Stimulated activated naive CD4-positive, alpha-beta T cell treated with Interleukin-2 at 50 U/mL for 16 hours (primary cell): Measurements from ENCODE around the gene AGBL1.
"Not testable (repeated sequence)": the region's sequence is repeated elsewhere in the genome, so short reads cannot be mapped to it uniquely, and the experiment has no call there.

ENCODE experiments used
- DNase-seq: peaks from one replicate; lab custom pipeline; 2025; lab: John Stamatoyannopoulos, UW

AGBL1 gene

DNA sequence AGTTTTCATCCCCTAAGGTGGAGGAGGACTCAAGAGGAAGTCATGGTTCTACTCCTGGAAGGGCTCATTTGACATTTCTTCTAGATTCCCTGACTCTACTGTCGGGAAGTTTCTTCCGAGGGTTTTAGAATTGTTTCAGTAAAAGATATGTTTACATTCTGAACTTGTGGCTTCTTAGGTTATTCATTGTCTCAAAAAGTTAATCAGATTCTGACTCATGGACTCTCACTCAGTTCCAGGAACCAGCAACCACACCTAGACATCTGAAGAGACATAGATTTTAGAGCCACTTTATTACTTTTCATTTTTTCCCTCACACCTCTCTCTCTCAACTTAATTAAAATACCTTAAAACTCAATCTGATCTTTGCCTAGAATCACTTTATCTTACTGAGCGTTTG, 862.6 kb downstream of the AGBL1 start:
- no peak for DNase-seq

DNA sequence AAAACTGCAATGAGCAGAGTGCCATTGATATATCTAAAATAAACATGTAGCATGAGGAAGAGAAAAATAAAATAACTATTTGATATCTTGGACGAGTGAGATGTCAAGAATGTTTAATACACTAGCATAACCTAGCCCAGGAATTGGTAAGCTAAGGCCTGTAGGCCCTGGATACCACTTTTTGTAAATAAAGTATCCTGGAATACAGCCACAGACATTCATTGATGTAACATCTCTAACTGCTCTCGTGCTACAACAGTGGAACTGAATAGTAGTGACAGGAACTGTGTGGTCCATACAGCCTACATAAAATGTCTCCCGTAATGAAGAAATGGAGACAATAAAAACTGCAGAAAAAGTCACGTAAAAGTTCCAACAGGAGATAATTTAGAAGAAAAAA, 869.0 kb downstream of the AGBL1 start:
- no peak for DNase-seq

DNA sequence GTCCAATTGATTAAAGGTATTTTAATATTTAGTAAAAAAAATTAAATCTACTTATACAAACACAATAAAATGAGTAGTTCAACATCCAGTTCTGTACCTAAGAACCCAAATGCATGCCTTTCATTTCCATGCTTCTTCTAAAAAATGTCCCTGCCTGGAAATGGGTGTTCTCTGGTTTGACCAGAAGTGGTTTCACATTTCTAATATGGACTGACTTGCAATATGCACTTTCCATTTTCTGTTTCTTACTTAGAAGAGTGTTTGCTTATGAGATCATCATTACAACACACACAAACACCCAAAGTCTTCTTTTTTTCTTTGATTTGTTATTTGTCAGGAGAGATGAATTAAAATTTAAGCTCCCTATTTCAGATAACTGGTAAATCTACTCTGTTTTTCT, 879.6 kb downstream of the AGBL1 start:
- no peak for DNase-seq

DNA sequence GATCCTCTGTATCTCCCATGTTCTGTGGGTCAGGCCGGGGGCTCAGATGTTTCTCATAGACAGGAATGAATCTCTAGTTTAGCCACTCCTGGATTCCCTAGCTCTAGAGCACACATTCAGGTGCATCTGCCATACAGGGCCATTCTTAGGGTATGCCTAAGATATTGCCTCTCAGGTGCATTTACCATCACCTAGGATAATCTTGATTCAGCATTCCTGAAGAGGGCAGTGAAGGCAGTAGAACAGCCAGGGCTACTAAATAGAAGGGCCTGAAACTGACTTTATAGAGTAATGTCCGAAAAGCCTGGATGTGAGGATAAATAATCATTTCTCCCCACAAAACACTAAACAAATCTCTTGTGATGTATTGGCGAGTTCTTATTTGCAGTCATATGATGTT, 882.0 kb downstream of the AGBL1 start:
- no peak for DNase-seq

DNA sequence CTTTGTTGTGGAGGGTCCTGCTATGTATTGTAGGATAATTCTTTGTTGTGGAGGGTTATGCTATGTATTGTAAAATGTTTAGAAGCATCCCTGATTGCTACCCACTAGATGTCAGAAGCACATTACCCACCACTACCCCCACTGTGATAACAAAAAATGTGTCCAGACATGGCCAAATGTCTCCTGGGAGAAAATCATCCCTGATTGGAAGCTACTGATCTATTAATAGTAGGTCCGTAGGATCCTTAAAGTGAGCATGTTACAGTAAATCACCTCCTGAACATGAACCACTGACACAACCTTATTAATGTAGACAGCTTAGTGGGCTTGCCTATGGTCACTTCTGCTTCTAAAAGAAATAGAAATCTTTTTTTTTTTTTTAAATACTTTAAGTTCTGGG, 884.6 kb downstream of the AGBL1 start:
- DNase-seq: no peak

DNA sequence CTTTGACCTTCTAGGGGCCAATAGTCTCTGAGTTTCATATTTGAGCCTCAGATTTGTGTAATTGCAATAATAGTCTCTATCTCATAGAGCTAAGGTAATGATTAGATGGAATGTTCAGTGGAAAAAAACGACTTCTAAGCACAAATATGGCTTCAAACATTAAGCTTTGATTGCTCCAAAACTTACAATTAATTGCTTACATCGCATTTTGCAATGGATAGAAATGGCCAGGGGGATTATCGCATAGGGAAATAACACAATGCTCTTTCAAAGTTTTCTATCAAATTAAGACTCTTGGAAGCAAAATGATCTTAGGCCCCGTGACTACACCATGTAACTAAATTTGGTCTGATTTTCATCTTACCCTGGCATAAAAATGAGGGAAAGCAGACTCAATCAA, 888.6 kb downstream of the AGBL1 start:
- no peak for DNase-seq

DNA sequence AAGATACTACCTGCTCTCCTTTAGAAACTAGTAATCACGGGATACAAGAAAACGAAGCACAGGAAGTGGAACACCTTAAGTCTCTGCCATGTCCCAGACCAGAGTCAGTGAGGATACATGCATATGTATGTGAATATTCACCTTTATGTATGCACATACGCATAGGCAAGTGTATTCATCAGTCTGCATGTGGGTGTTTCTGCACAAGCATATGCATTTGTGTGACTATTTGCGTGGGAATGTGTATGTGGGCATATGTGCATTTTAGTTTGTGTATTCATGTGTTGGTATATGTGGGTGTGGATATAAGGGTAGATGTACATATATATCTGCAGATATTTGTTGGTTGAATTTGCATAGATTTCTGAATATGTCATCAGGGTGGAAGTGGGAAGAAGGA, 889.7 kb downstream of the AGBL1 start:
- no peak for DNase-seq

DNA sequence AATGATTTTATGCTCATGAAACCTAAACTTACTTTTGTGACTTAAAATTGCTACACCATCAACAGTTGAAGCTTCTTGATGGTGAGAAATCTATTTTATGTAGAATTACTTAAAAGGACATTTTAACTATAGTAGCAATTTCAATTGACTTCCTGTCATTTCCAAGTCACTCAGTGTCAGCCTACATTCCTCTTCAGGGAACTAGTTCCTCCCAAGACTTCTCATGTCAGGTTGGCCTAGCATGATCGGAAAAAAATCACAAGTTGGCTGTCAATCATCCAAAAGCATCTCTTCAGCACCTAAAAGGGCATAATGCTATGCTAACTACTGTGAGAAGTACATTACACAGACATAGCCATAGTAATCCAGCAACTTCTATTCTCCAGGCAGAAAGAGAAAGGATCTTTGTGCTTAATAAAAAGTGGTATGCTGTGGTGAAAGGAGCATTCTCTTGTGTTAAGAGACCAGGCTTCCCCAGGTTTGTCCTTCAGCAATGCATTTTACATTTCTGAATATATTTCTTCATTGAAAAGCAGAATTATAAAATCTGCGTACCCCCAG, 893.7 kb downstream of the AGBL1 start:
- no peak for DNase-seq

DNA sequence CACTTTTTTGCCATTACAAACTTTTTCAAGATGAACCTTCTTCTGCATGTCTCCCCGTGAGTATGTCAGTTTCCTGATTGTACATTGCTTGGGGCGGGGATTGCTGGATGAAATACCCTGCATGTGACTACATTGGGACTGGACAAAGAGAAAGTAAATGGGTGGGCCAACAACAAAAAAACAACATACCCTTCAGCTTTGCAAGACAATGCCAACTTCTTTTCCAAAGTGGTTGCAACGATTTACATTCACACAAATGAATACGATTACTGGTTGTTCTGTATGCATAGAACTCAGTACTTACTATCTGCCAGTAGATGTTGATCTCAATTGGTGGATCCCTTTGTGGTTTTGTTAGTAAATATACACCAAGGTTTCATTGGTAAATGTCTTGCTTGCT, 908.4 kb downstream of the AGBL1 start:
- no peak for DNase-seq

DNA sequence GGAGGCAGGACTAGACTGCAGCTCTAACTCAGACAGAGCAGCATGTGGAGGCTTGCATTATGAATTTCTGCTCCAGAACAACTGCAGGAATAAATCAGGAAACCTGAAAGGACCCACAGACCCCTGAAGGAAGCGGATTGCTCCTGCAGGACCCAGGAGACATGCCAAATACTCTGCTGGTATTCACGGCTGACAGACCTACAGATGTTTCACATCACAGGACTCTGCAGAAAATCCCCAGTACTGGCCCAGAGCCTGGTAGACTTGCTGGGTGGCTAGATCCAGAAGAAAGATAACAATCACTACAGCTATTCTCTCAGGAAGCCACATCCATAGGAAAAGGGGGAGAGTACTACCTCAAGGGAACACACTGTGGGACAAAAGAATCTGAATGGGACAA, 942.1 kb downstream of the AGBL1 start:
- no peak for DNase-seq

DNA sequence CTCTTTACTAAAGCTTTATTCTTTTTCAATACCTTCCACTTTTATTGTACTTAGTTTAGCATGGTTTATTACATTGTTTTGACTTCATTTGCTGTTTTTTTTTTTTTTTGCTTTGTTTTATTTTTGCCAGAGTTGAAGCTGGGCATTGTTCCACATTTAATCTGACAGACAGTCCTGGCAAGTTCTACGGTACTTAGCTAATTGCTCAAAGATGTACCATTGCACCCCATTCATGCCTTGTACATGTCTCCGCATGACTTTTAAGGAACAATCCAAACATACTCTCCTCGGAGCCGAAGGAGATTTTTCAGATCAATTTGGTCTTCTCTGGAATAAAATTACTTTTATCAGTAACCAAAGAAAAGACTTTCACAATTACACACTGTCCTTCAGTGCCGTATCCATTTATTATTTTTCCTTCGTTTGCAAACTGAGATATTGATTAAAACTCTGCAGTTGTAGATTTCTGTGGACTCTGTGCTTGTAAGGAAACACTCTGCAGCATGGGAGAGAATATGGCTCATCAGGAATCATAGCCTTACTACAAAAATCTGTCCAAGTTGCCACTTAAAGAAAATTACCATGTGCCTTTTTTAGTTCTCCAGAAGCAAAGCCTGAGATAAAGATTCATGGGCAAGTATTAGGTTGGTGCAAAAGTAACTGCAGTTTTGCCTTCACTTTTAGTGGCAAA, 952.0 kb downstream of the AGBL1 start:
- DNase-seq: no peak

DNA sequence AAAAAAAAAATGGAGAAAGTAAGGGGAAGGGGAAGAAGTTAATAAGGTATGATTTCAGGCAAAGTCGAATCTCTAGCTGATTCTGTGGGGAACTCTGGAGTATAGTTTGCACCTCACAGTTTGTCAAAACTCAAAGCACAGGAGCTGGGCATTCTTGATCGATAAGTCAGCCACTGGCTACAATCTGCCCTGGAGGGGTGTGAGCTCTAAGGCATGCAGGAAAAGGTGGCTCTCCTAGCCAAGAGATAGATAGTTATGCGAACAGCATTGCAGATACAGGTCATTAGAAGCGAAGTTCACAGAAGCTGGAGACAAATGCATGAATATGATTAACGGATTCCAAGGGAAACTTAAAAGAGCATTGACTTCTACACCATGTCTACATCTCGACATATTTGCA, 952.6 kb downstream of the AGBL1 start:
- no peak for DNase-seq

DNA sequence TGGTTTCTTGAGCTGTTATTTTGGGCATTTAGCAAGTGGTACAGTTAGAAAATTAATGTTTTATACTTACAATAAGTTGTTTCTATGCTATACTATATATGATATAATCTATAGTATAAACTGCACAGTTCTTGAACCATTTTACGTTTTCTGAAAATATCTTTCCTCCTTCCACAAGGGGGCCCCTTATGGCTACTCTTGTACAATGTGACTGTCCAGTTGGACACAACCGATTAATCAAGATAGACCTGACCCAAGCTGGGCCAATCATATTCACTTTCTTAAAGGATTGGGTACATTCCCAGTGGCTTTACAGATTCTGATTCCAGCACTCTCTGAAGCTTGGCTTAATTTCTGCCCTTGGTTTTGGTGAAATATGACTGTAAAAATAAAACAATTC, 953.4 kb downstream of the AGBL1 start:
- no peak for DNase-seq

DNA sequence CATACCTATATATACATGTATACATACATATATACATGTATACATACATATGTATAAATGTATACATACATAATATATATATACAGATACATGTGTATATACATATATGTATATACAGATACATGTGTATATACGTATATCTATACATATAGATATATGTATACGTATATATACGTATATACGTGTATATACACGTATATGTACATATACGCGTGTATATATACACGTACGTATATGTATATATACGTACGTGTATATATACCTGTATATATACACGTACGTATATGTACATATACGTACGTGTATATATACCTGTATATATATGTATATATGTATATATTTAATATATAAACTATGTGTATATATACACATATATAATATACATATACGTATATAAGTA, 955.2 kb downstream of the AGBL1 start:
- no peak for DNase-seq

DNA sequence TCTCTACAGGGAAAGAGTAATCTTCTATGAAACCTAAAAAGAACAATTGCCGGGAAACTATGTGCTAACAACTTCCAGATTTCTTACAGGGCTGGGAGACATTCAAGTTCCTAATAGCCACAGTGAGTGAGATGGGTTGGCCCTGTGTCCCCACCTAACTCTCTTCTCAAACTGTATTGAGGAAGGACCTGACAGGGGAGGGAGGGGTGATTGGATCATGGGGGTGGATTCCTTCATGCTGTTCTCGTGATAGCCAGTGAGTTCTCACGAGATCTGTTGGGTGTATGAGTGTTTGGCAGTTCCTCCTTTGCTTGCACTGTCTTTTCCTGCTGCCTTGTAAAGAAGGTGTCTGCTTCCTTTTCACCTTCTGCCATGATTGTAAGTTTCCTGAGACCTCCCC, 958.7 kb downstream of the AGBL1 start:
- no peak for DNase-seq

DNA sequence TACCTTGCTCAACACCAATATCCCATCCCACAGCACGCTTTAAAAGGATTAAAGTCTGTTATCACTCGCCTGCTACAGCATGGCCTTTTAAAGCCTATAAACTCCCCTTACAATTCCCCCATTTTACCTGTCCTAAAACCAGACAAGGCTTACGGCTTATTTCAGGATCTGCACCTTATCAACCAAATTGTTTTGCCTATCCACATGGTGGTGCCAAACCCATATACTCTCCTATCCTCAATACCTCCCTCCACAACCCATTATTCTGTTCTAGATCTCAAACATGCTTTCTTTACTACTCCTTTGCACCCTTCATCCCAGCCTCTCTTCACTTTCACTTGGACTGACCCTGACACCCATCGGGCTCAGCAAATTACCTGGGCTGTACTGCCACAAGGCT, 962.9 kb downstream of the AGBL1 start:
- not testable (repeated sequence) for DNase-seq

DNA sequence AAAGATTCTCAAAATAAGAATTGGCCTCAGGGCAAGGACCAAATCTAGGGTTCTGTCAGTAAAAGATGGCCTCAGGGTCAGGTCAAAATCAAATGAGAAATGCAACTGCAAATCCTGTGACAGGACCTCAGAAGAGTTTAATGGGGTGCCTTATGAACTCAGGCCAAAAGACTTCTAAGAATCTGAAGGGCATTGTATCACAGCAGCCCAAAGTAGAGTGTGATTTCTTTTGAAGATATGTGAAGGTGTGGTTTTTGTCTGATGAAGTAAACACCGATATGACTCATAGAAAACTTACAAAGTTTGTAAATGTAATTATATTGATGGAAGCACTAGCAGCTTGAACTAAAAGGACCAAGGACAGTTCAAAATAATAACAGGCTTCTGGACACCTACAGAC, 966.1 kb downstream of the AGBL1 start:
- DNase-seq: no peak

DNA sequence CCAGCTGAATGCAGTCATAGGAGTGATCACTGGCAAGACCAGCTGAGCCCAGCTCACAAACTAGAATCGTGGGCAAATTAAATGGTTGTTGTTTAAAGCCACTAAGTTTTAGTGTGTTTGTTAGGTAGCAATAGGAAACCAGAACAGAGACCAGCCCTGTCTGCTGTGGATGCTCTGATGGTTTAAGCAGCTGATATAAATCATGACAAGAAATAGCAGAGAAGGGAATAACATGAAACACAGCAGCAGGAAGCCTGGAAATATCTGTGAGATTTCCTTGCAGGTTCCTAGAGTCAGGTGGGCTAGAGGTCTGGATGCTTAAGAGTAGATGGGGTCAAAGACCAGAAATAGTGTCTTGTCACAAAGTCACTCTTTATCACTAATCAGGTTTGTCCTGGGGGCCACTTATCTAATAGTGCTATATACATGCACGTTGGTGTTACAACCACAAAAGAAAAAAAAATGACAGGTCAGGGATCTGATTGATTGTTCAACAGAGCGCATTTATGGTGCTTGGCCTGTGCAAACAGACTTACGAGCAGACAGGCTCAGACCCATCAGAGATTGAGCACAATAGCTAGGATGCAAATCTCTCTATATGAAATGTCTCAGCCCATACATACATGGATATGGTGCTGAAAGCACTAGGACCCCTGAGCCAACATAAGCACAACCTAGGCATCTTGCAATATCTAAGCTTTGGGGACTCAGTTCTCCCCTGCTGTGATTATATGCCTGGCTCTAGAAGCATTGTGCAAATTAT, 967.7 kb downstream of the AGBL1 start:
- DNase-seq: no peak
